GM21717 (cell line): ENCODE results near the gene CLIC6.

ENCODE experiments used
- ATAC-seq: cut with Tn5 transposase; IDR thresholded peaks from one replicate; pipeline ENCODE4 v1.9.1; 2021; ENCODE audit warnings: mild to moderate bottlenecking, moderate library complexity; ENCODE audit not compliant: unreplicated experiment

CLIC6 gene

GRCh38 chr21:34668803-34669148 lies at the start of gene CLIC6:
TSS of gene CLIC6 (plus strand) at chr21:34668994. CDS start at chr21:34669389, 395 bp downstream.
- ATAC-seq: no peak

DNA sequence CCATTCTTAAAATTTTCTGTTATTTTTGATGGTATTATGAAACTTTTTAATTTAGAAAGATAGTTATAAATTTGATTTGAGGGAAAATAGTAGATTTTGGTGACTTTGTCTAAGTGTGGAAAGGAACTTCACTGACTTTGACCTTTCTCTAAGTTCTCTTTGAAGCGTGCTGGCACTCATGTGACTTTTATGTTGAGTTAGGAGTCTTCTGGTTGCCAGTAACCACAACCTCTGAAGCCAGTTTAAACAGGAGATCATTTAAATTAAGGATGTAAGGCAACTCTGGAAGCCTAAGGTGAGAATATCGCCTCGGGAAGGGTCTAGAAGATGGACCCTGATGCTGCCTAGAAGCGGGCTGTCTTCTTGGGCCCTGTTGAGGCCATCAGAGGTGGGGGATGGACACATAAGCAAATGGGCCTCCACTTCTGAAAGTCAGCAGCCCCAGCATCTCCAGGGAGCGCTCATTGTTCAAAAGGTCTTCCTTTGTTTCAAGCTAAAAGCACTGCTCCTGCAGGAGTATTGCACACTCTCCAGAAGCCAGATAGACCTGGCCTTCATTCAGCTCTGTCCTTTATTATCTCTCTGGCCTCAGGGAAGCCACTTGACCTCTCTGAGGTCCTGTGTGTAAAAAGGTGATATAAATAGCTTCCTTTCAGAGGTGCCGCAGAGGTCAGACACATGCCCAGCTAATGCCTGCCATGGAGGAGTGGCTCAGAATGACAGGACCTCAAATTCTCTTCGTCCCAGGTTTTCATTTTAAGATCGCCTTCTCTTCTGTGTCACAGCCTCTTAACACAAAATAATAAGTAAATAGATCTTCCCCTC lies 48.7 kb upstream of the CLIC6 start:
- ATAC-seq: no peak

- no peak for ATAC-seq
These were observed 47.1 kb upstream of the CLIC6 start for GRCh38 chr21:34621434-34622350.

DNA sequence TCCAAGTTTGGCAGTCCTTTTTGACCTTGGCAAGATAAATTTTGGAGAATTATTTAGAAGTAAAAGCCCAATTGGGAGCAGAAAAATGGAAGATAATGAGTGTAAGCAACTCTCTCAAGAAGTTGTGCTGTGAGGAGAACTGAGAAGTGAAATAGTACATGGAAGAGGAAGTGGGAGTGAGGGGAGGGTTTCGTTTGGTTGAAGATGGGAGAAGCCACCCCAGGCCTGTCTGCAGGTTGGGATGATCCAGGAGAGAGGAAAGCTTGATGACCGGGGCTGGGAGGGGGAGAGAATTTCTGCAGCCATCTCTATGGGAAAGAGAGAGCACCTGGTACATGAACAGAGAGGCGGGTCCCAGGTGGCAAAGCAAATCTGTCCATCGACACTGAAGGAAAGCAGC lies 45.3 kb upstream of the CLIC6 start:
- no peak for ATAC-seq

GRCh38 chr21:34625030-34625593 lies 43.7 kb upstream of the CLIC6 start:
- ATAC-seq: no peak

- no peak for ATAC-seq
These were observed 42.7 kb upstream of the CLIC6 start for GRCh38 chr21:34626131-34626530.

DNA sequence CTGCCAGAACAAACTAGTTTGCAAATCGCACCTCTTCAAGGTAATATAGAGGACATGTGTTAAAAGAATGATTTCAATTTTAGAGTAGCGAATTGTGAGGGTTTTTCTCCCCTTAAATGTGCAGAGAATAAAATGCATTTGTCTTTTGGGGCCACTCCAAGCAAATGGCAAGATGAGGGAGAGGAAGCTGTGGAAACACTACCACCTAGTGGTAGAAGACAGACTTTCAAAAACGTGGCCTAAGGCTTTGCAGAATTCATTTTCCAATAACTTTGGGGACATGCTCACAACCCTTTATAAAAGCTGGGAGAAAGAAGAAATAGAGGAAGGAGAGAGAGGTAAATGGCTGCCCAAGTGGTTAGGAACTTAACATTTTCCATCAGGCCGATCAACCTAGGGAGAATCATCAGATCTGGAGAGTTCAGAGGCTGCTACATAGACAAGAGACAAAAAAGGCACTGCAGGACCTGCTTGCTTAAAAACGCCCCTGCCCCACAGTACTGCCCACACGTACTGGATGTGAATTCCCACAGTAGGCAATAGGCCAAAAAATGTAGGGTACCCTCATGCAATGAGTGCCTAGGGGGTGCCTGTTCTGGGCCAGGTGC lies 38.2 kb upstream of the CLIC6 start:
- ATAC-seq: no peak

DNA sequence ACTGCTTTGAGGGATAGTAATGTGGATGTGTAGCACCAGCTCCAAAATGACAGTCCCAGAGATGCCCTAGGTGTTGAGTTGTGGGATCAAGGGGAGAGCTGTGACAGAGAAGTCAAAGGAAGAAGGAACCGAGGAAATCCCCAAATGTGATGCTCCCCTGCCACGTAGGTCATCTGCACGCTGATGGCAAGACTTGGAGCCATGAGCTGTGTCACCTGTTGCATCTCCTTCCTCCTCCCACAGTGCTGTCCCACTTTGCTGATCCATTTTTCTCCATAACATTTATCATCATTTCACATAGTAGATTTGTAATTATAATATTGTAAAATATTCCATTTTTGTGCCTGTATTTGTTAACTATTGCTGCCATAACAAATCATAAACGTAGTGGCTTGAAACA lies 36.3 kb upstream of the CLIC6 start:
- no peak for ATAC-seq

DNA sequence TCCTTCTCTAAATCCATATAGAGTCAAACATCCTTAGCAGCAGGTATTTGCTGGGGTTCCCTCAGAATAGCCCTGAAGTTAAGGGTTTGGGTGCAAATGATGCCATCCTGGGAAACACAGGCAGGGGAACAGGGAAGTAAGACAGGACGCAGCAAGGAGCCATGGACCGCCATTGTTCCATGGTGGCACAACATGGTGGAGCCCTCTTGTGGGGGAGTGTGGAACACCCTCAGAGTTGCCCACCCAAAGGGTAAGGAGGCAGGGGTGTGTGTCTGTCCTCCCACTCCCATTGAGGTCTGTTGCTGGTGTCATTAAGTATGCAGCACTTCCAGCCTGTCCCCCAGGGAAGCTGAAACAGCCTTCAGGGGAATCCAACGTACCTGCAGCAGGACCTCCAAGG lies 33.5 kb upstream of the CLIC6 start:
- no peak for ATAC-seq

DNA sequence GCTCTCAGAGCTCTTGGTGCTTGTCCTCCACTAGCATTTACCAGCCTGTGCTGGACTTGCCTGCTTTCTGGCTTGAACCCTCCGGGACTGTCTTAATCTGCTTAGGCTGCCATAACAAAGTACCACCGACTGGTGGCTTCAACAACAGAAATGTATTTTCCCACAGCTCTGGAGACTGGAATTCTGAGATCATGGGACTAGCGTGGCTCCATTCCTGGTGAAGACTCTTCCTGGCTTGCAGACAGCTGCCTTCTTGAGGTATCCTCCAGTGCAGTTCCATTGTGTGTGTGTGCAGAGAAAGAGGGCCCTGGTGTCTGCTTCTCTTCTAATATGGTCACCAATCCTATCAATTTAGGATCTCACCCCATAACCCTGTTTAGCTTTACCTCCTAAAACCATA lies 31.8 kb upstream of the CLIC6 start:
- ATAC-seq: no peak

- ATAC-seq: no peak
These were observed 29.5 kb upstream of the CLIC6 start for GRCh38 chr21:34639250-34639649.

DNA sequence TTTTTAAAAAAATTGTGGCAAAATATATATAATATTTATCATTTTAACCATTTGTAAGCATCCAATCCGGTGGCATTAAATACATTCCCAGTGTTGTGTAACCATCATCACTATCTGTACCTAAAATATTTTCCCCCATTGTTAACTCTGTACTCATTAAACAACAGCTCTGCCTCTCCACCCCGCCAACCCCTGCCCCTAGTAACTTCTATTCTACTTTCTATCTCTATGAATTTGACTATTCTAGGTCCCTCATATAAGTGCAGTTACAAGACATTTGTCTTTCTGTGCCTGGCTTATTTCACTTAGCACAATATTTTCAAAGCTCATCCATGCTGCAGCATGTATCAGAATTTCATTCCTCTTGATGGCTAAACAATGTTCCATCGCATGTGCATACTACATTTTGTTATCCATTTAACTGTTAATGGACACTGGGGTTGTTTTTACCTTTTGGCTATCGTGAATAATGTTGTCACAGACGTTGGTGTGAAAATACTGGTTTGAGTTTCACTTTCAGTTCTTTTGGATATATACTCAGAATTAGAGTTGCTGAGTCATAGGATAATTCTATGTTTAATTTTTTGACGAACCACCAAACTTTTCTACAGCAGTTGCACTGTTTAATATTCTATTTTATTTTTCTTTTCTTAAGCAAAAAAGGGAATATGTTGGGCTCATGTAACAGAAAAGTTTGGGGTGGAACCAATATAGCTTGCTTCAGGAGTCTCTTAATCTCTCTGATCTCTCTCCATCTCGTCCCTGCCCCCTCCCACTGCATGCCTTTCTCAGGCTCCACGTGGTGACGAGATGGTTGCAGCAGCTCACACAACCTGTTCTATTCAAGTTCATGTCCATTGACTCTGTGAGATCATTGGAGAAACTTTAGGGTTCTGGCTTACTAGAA lies 28.7 kb upstream of the CLIC6 start:
- peak; percentile 55 for ATAC-seq

DNA sequence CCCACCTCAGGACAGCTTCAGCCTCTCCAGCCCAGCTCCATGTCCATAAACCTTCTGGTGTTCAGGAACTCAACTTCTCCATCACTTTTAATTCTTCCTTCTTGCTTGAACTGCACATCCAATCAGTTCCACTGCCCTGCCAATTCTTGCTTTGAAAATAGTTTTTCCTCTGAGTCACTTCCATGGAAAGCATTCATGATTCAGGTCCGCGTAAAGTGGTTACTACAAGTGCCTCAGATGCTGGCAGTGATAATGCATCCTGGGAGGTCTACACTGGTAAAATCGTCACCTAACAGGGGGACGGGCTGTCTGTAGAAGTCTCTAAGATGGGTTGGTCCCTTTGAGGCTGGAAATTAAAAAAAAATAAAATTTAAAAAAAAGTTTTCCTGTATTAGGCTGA lies 27.9 kb upstream of the CLIC6 start:
- ATAC-seq: no peak

GRCh38 chr21:34642211-34643075 lies 26.4 kb upstream of the CLIC6 start:
- no peak for ATAC-seq

- ATAC-seq: no peak
These were observed 24.0 kb upstream of the CLIC6 start for GRCh38 chr21:34644825-34645224.

GRCh38 chr21:34647555-34647954 lies 21.2 kb upstream of the CLIC6 start:
- ATAC-seq: no peak

- ATAC-seq: no peak
These were observed 20.0 kb upstream of the CLIC6 start for GRCh38 chr21:34648739-34649297.

- ATAC-seq: no peak
These were observed 19.4 kb upstream of the CLIC6 start for GRCh38 chr21:34649400-34649799.

DNA sequence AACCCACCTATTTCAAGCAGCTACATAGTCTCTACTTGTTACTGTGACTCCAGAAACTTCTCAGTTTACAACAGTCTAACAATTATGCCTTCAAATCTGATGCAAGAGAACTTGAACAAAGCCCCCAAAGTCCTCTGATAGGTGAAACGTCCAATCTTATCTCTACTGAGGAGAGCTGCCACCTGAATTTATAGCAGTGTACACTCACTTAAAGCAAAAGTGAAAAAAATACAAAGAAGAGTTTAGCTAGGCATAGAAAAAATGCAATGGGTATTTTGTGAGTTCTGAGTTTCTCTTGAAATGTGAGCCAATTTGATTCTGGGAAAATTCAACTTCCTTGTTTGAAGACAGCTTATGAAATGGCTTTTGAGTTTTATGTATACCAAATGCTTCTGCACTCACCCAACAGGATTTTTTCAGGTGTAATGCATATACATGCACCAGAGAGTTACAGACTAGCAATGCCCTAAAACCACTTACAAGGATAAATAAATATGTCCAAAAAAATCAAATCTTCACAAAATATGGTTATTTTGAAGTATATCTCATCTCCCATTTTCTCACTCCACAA lies 17.8 kb upstream of the CLIC6 start:
- ATAC-seq: no peak
